ENCODE measurements around the gene MVB12B.
A peak's percentile ranks its signal among the peaks of the same experiment; 100 is the strongest.

MVB12B gene

DNA sequence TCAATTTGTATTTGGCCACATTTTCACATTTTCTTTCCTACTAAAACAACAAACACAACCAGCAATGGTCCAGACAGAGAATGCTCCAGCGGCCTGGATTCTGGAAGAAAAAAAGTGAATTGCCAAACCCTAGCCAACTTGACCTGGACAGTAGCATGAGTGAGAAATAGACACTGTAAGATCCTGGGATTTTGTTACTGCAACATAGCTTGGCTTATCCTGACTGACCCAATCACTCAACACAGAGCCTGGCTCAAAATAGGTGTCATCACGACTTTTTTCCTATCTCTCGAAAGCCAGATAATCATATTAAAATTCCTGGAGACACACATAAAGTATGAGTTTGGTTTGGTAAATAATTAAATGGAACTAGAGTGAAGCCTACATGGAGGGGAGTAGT, 25.4 kb upstream of the MVB12B start:
- Histone ChIP-seq H3K27me3 (no peaks in the 10 kb centered on the region), H3K27ac (no peak overlapping the region), H3K36me3 (no peaks in the 10 kb centered on the region), H3K4me3 (no peak overlapping the region), H4K20me1 (no peaks in the 10 kb centered on the region), H3K4me2 (no peak overlapping the region), H3K9ac (no peak overlapping the region), H3K4me1 (peaks cover 0 to 21% (median 17%) of the 10 kb centered on the region in 10 experiments; a peak in 12 of 20 replicates), H3K9me3 (replicated peaks in 1 of 11) (no peaks in the 10 kb centered on the region)
- TF ChIP-seq Cebpa-rat (IDR thresholded peaks at IDR 0.05) = no peak

DNA sequence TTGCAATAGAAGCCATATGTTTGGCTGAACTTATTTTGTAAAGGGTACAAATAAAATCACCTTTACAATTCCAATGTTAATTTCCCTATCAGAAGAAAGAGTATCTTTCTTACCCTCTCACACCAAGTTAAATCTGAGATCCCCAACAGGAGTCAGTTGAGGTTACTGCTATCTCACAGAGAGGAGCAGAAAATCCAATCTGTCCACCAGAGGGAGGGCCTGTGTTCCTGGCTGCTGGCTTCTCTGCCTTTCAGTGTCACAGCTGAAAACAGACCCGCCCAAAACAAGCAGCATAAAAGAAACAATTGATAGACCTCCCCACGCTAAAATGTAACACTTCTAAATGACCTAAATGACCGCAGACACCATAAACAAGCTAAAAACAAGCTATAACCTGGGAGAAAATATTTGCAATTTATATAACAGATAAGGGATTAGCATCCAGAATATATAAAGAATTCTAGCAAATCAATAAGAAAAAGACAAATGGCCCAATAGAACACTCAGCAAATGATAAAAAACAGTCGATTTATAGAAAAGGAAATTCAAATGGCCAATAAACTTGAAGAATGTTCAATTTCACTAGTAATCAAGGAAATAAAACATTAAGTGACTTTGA, 24.5 kb upstream of the MVB12B start:
- H3K4me2 ChIP-seq = no peak overlapping the region
- no peak overlapping the region for H3K9ac ChIP-seq
- no peak overlapping the region for H3K4me3 ChIP-seq
- H3K27me3 ChIP-seq = no peaks in the 10 kb centered on the region
- H3K4me1 ChIP-seq = peaks cover 0 to 21% (median 17%) of the 10 kb centered on the region in 10 experiments; a peak in 12 of 20 replicates
- no peak for TF ChIP-seq Cebpa-rat (IDR thresholded peaks at IDR 0.05)
- no peaks in the 10 kb centered on the region for H4K20me1 ChIP-seq
- no peaks in the 10 kb centered on the region for H3K36me3 ChIP-seq
- H3K9me3 ChIP-seq (replicated peaks in 1 of 11) = no peaks in the 10 kb centered on the region
- H3K27ac ChIP-seq = no peak overlapping the region

DNA sequence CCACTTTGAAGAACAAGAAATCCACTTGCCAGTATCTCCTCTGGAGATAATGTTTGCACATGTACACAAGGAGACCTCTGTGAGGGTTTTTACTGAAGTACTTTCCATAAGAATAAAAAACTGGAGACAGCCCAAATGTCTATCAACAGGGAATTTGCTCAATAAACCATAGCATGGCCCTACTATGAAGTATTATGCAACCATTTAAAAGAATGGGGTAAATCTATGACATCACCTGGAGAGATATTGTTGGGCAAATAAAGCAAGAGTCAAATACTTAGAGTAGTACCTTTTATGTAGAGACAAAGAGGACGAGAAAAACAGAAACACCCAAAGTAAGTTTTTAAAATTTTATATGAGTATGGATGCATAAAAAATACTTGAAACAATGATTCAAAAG, 23.9 kb upstream of the MVB12B start:
- no peaks in the 10 kb centered on the region for H4K20me1 ChIP-seq
- no peak overlapping the region for H3K4me3 ChIP-seq
- no peaks in the 10 kb centered on the region for H3K27me3 ChIP-seq
- no peaks in the 10 kb centered on the region for H3K36me3 ChIP-seq
- no peak overlapping the region for H3K27ac ChIP-seq
- no peak overlapping the region for H3K9ac ChIP-seq
- no peaks in the 10 kb centered on the region for H3K9me3 ChIP-seq (replicated peaks in 1 of 11)
- no peak for TF ChIP-seq Cebpa-rat (IDR thresholded peaks at IDR 0.05)
- peaks cover 0 to 18% (median 12%) of the 10 kb centered on the region in 10 experiments; a peak in 12 of 20 replicates for H3K4me1 ChIP-seq
- peak overlapping the region in 1 of 11 experiments; percentile 20; a peak in 1 of 22 replicates for H3K4me2 ChIP-seq

DNA sequence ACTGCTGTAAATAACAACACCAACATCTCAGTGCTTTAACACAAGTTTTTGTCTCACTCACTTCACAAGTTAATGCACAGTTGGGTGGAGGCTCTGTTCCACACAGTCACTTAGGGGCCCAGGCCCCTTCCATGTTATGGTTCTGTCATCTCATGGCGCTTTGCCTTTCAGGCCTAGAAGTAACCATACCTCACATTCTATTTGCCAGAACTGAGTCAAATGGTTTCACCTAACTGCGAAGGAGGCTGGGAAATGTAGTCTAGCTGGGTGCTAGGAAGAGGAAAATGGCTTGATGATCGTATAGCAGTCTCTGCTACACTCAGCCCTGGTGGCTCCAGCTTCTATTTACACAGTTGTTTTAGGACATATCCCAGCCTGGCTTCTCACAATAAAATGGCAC, 23.1 kb upstream of the MVB12B start:
- H3K9me3 ChIP-seq (replicated peaks in 1 of 11) = no peaks in the 10 kb centered on the region
- no peak overlapping the region for H3K27ac ChIP-seq
- H3K9ac ChIP-seq = no peak overlapping the region
- no peaks in the 10 kb centered on the region for H4K20me1 ChIP-seq
- no peaks in the 10 kb centered on the region for H3K27me3 ChIP-seq
- no peak overlapping the region for H3K4me3 ChIP-seq
- no peak for TF ChIP-seq Cebpa-rat (IDR thresholded peaks at IDR 0.05)
- no peaks in the 10 kb centered on the region for H3K36me3 ChIP-seq
- no peak overlapping the region for H3K4me2 ChIP-seq
- peaks cover 0 to 20% (median 10%) of the 10 kb centered on the region in 10 experiments; a peak in 12 of 20 replicates for H3K4me1 ChIP-seq

DNA sequence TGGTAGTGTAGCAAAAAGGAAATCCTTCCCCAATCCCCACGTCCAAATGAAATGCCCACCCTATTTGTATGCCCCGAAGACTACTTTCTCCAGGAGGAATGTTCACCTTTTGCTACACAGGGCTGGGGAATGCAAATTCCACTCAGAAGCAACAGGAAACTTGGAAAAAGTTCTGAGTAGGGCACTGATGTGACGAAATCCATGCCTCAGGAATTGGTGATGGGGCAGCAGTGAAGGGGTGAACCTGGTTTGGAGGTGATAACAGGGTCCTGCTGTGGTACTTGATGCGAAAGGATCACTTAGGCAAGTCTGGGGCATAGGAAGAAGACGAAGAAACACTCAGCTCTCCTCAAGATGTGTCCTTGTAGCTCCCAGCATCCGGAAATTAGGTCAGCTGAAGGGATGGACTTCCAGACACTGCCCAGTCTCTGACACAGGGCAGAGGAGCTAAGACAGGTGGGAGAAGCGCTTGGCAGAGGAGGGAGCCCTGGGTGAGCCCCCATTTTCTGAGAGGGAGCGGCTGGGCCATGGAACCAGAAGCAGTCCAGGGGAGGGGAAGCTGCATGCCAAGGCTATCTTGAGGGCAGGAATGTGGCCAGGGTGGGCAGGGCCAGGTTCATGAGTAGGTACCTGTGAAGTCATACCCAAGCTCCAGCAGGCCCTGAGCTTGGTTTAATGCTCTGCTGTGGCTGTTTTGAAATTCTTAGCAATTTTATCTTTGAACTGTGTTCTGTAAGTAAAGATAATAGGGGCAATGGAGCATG, 22.2 kb upstream of the MVB12B start:
- Histone ChIP-seq H3K27me3 (no peaks in the 10 kb centered on the region), H3K27ac (no peak overlapping the region), H3K9ac (no peak overlapping the region), H4K20me1 (no peaks in the 10 kb centered on the region), H3K4me2 (peak overlapping the region in 7 of 11 experiments; percentile 13 to 35 (median 22); a peak in 7 of 22 replicates), H3K4me3 (no peak overlapping the region), H3K4me1 (peaks cover 7 to 29% (median 19%) of the 10 kb centered on the region in 10 experiments), H3K36me3 (no peaks in the 10 kb centered on the region), H3K9me3 (replicated peaks in 1 of 11) (no peaks in the 10 kb centered on the region)
- no peak for TF ChIP-seq Cebpa-rat (IDR thresholded peaks at IDR 0.05)

DNA sequence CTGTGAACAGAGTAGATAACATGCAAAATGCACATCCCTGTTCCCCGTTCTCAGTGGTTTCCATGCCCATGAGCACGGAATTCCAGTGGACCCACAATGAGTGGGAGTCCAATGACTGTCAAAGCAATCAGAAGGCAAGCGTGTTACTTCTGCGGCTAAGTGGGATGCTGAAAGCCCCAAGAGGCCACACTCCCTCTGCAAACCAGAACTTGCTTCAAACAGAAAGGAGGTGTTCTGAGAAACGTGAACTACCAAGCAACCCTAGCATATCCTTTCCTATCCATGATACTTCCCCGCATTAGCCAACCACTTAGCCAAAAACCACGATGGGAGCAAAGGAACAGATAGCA, 21.7 kb upstream of the MVB12B start:
- TF ChIP-seq Cebpa-rat (IDR thresholded peaks at IDR 0.05) = no peak
- Histone ChIP-seq H3K4me1 (peaks cover 12 to 35% (median 25%) of the 10 kb centered on the region in 10 experiments), H3K4me3 (no peak overlapping the region), H3K27me3 (no peaks in the 10 kb centered on the region), H4K20me1 (no peaks in the 10 kb centered on the region), H3K4me2 (peak overlapping the region in 7 of 11 experiments; percentile 13 to 35 (median 22); a peak in 7 of 22 replicates), H3K36me3 (no peaks in the 10 kb centered on the region), H3K9ac (no peak overlapping the region), H3K27ac (no peak overlapping the region), H3K9me3 (replicated peaks in 1 of 11) (no peaks in the 10 kb centered on the region)

DNA sequence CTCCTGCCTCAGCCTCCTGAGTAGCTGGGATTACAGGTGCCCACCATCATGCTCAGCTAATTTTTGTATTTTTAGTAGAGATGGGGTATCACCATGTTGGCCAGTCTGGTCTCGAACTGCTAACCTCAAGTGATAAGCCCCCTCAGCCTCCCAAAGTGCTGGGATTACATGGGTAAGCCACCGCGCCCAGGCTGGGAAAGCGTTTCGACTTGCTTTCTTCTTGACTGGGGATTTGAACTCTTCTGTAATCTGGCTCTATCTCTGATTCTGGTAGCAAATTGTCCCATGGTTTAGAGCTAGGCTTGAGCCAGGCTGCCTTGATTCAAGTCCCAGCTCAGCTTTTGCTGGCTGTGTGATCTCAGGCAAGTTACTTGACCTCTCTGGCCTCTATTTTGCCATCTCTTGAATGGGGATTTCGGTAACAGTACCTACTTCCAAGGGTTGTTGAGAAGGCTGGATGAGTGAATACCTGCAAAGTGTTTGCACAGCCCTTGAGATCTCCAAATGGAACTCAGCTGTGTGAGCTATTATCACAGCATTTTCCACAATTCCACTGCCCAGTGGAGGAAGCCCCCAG, 20.5 kb upstream of the MVB12B start:
- no peaks in the 10 kb centered on the region for H3K9me3 ChIP-seq (replicated peaks in 1 of 11)
- H3K4me3 ChIP-seq = no peak overlapping the region
- H3K27me3 ChIP-seq = no peaks in the 10 kb centered on the region
- no peak for TF ChIP-seq Cebpa-rat (IDR thresholded peaks at IDR 0.05)
- no peak overlapping the region for H3K9ac ChIP-seq
- H3K36me3 ChIP-seq = no peaks in the 10 kb centered on the region
- H3K4me2 ChIP-seq = no peak overlapping the region
- H4K20me1 ChIP-seq = no peaks in the 10 kb centered on the region
- no peak overlapping the region for H3K27ac ChIP-seq
- H3K4me1 ChIP-seq = peaks cover 19 to 42% (median 31%) of the 10 kb centered on the region in 10 experiments

DNA sequence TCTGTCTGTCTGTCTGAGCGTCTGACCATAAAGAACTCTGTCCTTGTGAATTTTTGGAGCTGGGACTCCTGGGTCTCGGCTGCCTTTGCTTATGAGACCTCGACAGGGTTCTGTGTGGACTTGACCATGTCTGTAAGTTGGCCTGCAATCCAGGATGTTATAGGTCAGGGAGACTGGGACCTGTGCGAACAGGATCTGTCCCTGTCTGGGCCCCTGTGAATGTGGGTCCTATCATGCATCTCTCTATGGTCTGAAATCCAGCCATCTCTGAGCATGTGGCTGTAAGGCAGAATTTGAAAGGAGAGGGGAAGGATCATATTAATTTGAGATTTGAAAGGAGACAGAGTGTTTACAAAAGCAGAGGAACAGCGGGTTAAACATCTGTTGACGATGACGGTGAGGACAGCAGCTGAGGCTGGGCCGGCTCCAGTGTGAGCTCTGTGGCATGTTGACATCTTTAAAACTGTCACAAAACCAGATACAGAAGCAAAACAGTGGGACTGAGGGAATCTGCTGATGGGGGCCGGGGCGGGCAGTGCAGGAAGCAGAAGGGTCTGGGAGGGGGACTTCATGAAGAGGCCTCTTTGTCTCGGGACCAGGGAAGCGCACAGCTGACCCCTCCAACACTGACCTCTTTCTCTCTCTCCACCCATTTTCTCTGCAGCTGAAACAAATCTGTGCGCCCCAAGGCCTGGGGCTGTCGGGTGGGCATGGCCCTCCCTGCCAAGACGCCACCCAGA, 19.1 kb upstream of the MVB12B start:
- Histone ChIP-seq H3K27ac (no peak overlapping the region), H3K4me2 (no peak overlapping the region), H3K36me3 (no peaks in the 10 kb centered on the region), H3K9me3 (replicated peaks in 1 of 11) (no peaks in the 10 kb centered on the region; a peak in 1 of 22 replicates), H3K4me1 (peaks cover 19 to 42% (median 31%) of the 10 kb centered on the region in 10 experiments), H4K20me1 (no peaks in the 10 kb centered on the region), H3K27me3 (no peaks in the 10 kb centered on the region), H3K9ac (no peak overlapping the region), H3K4me3 (no peak overlapping the region)
- TF ChIP-seq Cebpa-rat (IDR thresholded peaks at IDR 0.05) = no peak
